WTC11 (cell line): Measurements from ENCODE around the gene MTUS2. TPM values are rescaled to one million over a fixed set of nuclear protein-coding genes. Genes with fewer than 3 reads are reported as not detected.

Source experiments
- ATAC-seq: fragments of 200-7000 bp; cut with Tn5 transposase; 2 replicates; pipeline ENCODE4 v1.10.0; 2021; ENCODE audit warnings: mild to moderate bottlenecking, moderate library complexity
- CTCF ChIA-PET: fragments of 300-600 bp; sonication (Branson Sonifier 250); formaldehyde crosslinking; loops from one replicate; lab custom pipeline; 2021; ENCODE audit warnings: antibody characterized with exemption; lab: Charles Lee
- POLR2A ChIA-PET: fragments of 350-600 bp; sonication (Branson Sonifier 250); formaldehyde crosslinking; loops from one replicate; lab custom pipeline; 2021; ENCODE audit warnings: antibody characterized with exemption; lab: Charles Lee
- DNase-seq: peaks from one replicate; pipeline ENCODE4 v3.0.0; 2021; ENCODE audit warnings: low spot score
- H3K27ac Mint-ChIP-seq: 2 replicates; pipeline ENCODE4 v1.8.0; 2021; ENCODE audit warnings: mixed read lengths
- H3K27me3 Mint-ChIP-seq: 2 replicates; pipeline ENCODE4 v1.8.0; 2021; ENCODE audit warnings: low read depth, mild to moderate bottlenecking, moderate library complexity, mixed read lengths
- H3K36me3 Mint-ChIP-seq: 2 replicates; pipeline ENCODE4 v1.8.0; 2021; ENCODE audit warnings: mixed read lengths
- H3K4me1 Mint-ChIP-seq: 2 replicates; pipeline ENCODE4 v1.8.0; 2022; ENCODE audit warnings: mixed read lengths
- H3K4me3 Mint-ChIP-seq: 2 replicates; pipeline ENCODE4 v1.8.0; 2021; ENCODE audit warnings: mild to moderate bottlenecking, moderate library complexity, mixed read lengths
- H3K9me3 Mint-ChIP-seq: 2 replicates; pipeline ENCODE4 v1.8.0; 2021; ENCODE audit warnings: mixed read lengths
- CBFB ChIP-seq: sonication (generic); formaldehyde crosslinking; IDR thresholded peaks from 2 replicates; pipeline ENCODE4 v1.8.1; 2022; ENCODE audit warnings: mild to moderate bottlenecking, low read depth, missing genetic modification reagents
- GTF2I ChIP-seq: fragments of 250-450 bp; sonication (Bioruptor Pico); conservative IDR thresholded peaks from 2 replicates; pipeline ENCODE4 v1.4.0; 2021; ENCODE audit warnings: mild to moderate bottlenecking
- JUN ChIP-seq: sonication (generic); formaldehyde crosslinking; IDR thresholded peaks from 2 replicates; pipeline ENCODE4 v1.8.0; 2023; ENCODE audit warnings: mild to moderate bottlenecking, missing genetic modification reagents
- MYBL2 ChIP-seq: sonication (generic); formaldehyde crosslinking; IDR thresholded peaks from 2 replicates; pipeline ENCODE4 v1.8.1; 2023; ENCODE audit warnings: mild to moderate bottlenecking, moderate library complexity, missing genetic modification reagents
- NFE2L1 ChIP-seq: sonication (generic); formaldehyde crosslinking; IDR thresholded peaks from 2 replicates; pipeline ENCODE4 v1.8.1; 2023; ENCODE audit warnings: missing genetic modification reagents
- NR3C1 ChIP-seq: sonication (generic); formaldehyde crosslinking; conservative IDR thresholded peaks from 2 replicates; pipeline ENCODE4 v1.8.1; 2023; ENCODE audit warnings: low read depth, mild to moderate bottlenecking, missing genetic modification reagents
- OVOL2 ChIP-seq: fragments of 250-450 bp; sonication (Bioruptor Pico); IDR thresholded peaks from 2 replicates; pipeline ENCODE4 v1.9.0; 2021; ENCODE audit warnings: mild to moderate bottlenecking, borderline replicate concordance
- RORB ChIP-seq: fragments of 250-450 bp; sonication (Bioruptor Pico); IDR thresholded peaks from 2 replicates; pipeline ENCODE4 v1.9.0; 2021; ENCODE audit warnings: mild to moderate bottlenecking
- TEAD1 ChIP-seq: sonication (generic); formaldehyde crosslinking; IDR thresholded peaks from 2 replicates; pipeline ENCODE4 v1.8.0; 2022; ENCODE audit warnings: mild to moderate bottlenecking, missing genetic modification reagents
- ZNF121 ChIP-seq: sonication (generic); formaldehyde crosslinking; IDR thresholded peaks from 2 replicates; pipeline ENCODE4 v1.8.0; 2023; ENCODE audit warnings: missing genetic modification reagents
- ZNF219 ChIP-seq: sonication (generic); formaldehyde crosslinking; IDR thresholded peaks from 2 replicates; pipeline ENCODE4 v1.8.0; 2023; ENCODE audit warnings: missing genetic modification reagents, mild to moderate bottlenecking, borderline replicate concordance
- ZNF396 ChIP-seq: fragments of 250-450 bp; sonication (Bioruptor Pico); IDR thresholded peaks from 2 replicates; pipeline ENCODE4 v1.8.0; 2021; ENCODE audit warnings: mild to moderate bottlenecking, moderate library complexity, borderline replicate concordance
- ZNF671 ChIP-seq: fragments of 250-450 bp; sonication (Bioruptor Pico); IDR thresholded peaks from 2 replicates; pipeline ENCODE4 v1.8.0; 2021; ENCODE audit warnings: mild to moderate bottlenecking
- total RNA-seq: library from RNA; stranded (reverse); gene quantifications from 3 replicates; pipeline ENCODE4 v1.2.3, GENCODE V29; 2021
- TF ChIP-seq, protein P1 (sequence below): sonication (generic); formaldehyde crosslinking; conservative IDR thresholded peaks from 2 replicates; pipeline ENCODE4 v1.8.1; 2022; ENCODE audit warnings: mild to moderate bottlenecking, missing genetic modification reagents
- TF ChIP-seq, protein P2 (sequence below): fragments of 200-600 bp; IDR thresholded peaks from 2 replicates; pipeline ENCODE4 v1.8.0; 2022; ENCODE audit warnings: antibody characterized with exemption
- TF ChIP-seq, protein P3 (sequence below): sonication (generic); formaldehyde crosslinking; IDR thresholded peaks from 2 replicates; pipeline ENCODE4 v1.8.0; 2022; ENCODE audit warnings: mild to moderate bottlenecking, missing genetic modification reagents
- TF ChIP-seq, protein P4 (sequence below): sonication (generic); formaldehyde crosslinking; IDR thresholded peaks from 2 replicates; pipeline ENCODE4 v1.8.1; 2023; ENCODE audit warnings: mild to moderate bottlenecking, missing genetic modification reagents, moderate library complexity
- TF ChIP-seq, protein P5 (sequence below): fragments of 250-450 bp; sonication (Bioruptor Pico); IDR thresholded peaks from 2 replicates; pipeline ENCODE4 v1.9.0; 2021; ENCODE audit warnings: moderate library complexity, mild to moderate bottlenecking, inconsistent platforms, borderline replicate concordance
- TF ChIP-seq, protein P6 (sequence below): sonication (generic); formaldehyde crosslinking; IDR thresholded peaks from 2 replicates; pipeline ENCODE4 v1.8.1; 2023; ENCODE audit warnings: mild to moderate bottlenecking, moderate library complexity, missing genetic modification reagents
- TF ChIP-seq, protein P7 (sequence below): fragments of 250-450 bp; sonication (Bioruptor Pico); conservative IDR thresholded peaks from 2 replicates; pipeline ENCODE4 v1.9.0; 2021; ENCODE audit warnings: mild to moderate bottlenecking

The MTUS2 gene
- total RNA-seq, 1 experiment from 2014 or later = 0.22 TPM

DNA sequence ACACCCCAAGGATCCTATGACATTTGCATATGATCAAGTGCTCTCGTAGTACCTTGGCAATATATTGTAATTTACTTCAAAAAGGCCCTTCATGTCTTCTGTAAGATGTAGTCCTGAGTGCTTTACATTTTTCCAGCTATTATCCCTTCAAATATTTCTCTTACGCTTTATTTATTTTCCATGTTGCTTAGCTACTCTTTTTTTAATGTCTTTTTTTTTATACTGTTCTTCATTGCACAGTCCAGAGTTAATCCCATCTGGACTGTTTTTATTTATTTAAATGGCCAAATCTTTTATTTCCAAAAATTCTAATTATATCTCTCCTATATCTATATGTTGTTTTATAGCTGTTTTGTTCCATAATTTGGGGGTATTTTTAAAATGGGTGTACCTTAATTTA lies 404.1 kb downstream of the MTUS2 start:
- ChIA-PET POLR2A (no interaction called here), CTCF (interaction anchor here (1.1 kb wide), 1 partner anchor 404 kb away, joined by 3 read pairs; the partner anchor contains the start of gene MTUS2)
- no peak for DNase-seq
- H3K4me1 Mint-ChIP-seq = no peaks in the 10 kb centered on the region
- peaks cover 9% of the 10 kb centered on the region; the same call in 1 of the 2 replicates for H3K36me3 Mint-ChIP-seq
- TF ChIP-seq, protein P1, sequence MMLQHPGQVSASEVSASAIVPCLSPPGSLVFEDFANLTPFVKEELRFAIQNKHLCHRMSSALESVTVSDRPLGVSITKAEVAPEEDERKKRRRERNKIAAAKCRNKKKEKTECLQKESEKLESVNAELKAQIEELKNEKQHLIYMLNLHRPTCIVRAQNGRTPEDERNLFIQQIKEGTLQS = no peak
- no peak for TF ChIP-seq MYBL2 (CRISPR knock-in tag)
- TF ChIP-seq, protein P2, sequence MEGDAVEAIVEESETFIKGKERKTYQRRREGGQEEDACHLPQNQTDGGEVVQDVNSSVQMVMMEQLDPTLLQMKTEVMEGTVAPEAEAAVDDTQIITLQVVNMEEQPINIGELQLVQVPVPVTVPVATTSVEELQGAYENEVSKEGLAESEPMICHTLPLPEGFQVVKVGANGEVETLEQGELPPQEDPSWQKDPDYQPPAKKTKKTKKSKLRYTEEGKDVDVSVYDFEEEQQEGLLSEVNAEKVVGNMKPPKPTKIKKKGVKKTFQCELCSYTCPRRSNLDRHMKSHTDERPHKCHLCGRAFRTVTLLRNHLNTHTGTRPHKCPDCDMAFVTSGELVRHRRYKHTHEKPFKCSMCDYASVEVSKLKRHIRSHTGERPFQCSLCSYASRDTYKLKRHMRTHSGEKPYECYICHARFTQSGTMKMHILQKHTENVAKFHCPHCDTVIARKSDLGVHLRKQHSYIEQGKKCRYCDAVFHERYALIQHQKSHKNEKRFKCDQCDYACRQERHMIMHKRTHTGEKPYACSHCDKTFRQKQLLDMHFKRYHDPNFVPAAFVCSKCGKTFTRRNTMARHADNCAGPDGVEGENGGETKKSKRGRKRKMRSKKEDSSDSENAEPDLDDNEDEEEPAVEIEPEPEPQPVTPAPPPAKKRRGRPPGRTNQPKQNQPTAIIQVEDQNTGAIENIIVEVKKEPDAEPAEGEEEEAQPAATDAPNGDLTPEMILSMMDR = no peak
- no peak for TF ChIP-seq RORB
- no peak for TF ChIP-seq OVOL2 (CRISPR knock-in tag)
- TF ChIP-seq, protein P3, sequence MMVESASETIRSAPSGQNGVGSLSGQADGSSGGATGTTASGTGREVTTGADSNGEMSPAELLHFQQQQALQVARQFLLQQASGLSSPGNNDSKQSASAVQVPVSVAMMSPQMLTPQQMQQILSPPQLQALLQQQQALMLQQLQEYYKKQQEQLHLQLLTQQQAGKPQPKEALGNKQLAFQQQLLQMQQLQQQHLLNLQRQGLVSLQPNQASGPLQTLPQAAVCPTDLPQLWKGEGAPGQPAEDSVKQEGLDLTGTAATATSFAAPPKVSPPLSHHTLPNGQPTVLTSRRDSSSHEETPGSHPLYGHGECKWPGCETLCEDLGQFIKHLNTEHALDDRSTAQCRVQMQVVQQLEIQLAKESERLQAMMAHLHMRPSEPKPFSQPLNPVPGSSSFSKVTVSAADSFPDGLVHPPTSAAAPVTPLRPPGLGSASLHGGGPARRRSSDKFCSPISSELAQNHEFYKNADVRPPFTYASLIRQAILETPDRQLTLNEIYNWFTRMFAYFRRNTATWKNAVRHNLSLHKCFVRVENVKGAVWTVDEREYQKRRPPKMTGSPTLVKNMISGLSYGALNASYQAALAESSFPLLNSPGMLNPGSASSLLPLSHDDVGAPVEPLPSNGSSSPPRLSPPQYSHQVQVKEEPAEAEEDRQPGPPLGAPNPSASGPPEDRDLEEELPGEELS = no peak
- TF ChIP-seq NR3C1 (CRISPR knock-in tag) = no peak
- TF ChIP-seq GTF2I (CRISPR knock-in tag) = no peak
- TF ChIP-seq, protein P4, sequence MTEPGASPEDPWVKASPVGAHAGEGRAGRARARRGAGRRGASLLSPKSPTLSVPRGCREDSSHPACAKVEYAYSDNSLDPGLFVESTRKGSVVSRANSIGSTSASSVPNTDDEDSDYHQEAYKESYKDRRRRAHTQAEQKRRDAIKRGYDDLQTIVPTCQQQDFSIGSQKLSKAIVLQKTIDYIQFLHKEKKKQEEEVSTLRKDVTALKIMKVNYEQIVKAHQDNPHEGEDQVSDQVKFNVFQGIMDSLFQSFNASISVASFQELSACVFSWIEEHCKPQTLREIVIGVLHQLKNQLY = no peak
- no peak for TF ChIP-seq ZNF671 (CRISPR knock-in tag)
- no peak for TF ChIP-seq ZNF121 (CRISPR knock-in tag)
- no peak for TF ChIP-seq CBFB
- no peak for TF ChIP-seq JUN
- TF ChIP-seq ZNF396 = no peak
- TF ChIP-seq, protein P5, sequence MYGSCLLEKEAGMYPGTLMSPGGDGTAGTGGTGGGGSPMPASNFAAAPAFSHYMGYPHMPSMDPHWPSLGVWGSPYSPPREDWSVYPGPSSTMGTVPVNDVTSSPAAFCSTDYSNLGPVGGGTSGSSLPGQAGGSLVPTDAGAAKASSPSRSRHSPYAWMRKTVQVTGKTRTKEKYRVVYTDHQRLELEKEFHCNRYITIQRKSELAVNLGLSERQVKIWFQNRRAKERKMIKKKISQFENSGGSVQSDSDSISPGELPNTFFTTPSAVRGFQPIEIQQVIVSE (CRISPR knock-in tag) = no peak
- TF ChIP-seq, protein P6, sequence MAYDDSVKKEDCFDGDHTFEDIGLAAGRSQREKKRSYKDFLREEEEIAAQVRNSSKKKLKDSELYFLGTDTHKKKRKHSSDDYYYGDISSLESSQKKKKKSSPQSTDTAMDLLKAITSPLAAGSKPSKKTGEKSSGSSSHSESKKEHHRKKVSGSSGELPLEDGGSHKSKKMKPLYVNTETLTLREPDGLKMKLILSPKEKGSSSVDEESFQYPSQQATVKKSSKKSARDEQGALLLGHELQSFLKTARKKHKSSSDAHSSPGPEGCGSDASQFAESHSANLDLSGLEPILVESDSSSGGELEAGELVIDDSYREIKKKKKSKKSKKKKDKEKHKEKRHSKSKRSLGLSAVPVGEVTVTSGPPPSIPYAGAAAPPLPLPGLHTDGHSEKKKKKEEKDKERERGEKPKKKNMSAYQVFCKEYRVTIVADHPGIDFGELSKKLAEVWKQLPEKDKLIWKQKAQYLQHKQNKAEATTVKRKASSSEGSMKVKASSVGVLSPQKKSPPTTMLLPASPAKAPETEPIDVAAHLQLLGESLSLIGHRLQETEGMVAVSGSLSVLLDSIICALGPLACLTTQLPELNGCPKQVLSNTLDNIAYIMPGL (CRISPR knock-in tag) = no peak
- no peak for TF ChIP-seq NFE2L1 (CRISPR knock-in tag)
- TF ChIP-seq TEAD1 (CRISPR knock-in tag) = no peak
- TF ChIP-seq, protein P7, sequence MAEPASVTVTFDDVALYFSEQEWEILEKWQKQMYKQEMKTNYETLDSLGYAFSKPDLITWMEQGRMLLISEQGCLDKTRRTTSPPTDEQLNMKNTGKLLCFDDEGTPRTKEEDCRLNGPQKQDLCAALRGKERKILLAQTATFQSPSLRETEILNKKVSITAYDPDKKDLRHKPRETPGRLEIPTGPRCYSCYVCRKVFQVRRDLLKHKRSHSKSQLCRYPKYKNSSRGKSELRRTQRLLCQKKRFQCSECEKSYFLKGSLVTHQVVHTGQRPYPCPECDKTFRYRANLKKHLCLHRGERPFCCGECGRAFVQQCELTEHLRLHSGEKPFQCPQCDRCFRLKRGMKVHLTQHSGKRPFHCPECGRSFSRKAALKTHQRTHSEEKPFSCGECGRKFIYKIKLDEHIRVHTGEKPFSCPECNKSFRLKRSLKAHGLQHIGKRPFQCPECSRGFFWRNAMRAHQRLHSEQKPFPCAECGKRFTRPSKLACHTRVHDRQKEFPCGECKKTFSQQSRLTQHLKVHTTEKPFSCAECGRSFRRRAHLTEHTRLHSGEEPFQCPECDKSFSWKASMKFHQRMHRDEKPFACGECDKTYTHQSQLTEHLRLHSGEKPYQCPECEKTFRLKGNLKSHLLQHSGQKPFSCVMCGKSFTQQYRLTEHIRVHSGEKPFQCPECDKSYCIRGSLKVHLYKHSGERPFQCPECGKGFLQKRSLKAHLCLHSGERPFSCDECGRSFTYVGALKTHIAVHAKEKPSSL = no peak
- no peak for TF ChIP-seq ZNF219 (CRISPR knock-in tag)
- no peak overlapping the region for H3K4me3 Mint-ChIP-seq
- H3K27ac Mint-ChIP-seq = no peak overlapping the region
- no peak for ATAC-seq
- peaks cover 30% of the 10 kb centered on the region for H3K9me3 Mint-ChIP-seq
- H3K27me3 Mint-ChIP-seq = peaks cover 3% of the 10 kb centered on the region; the same call in 1 of the 2 replicates
